Fibroblast of peridontal ligament (primary cell): Measurements from ENCODE around the gene CDC37L1.
A peak's percentile ranks its signal among the peaks of the same experiment; 100 is the strongest.

Experiments
- DNase-seq: peaks from one replicate; pipeline ENCODE4 v3.0.0-alpha.2; 2010; ENCODE audit errors: extremely low read depth

Gene CDC37L1

GRCh38 chr9:4714266-4715016 lies 35.1 kb downstream of the CDC37L1 start:
- no peak for DNase-seq

- DNase-seq: no peak
These were observed 36.8 kb downstream of the CDC37L1 start for GRCh38 chr9:4716163-4716562.

- no peak for DNase-seq
These were observed 38.4 kb downstream of the CDC37L1 start for GRCh38 chr9:4717815-4718214.

GRCh38 chr9:4718911-4719310 lies 39.5 kb downstream of the CDC37L1 start:
- DNase-seq: no peak

GRCh38 chr9:4721736-4722135 lies 42.4 kb downstream of the CDC37L1 start:
- no peak for DNase-seq

- no peak for DNase-seq
These were observed 46.5 kb downstream of the CDC37L1 start for GRCh38 chr9:4725706-4726442.

- DNase-seq: no peak
These were observed 48.2 kb downstream of the CDC37L1 start for GRCh38 chr9:4727593-4727992.

- no peak for DNase-seq
These were observed 53.5 kb downstream of the CDC37L1 start for GRCh38 chr9:4732890-4733289.

- no peak for DNase-seq
These were observed 54.8 kb downstream of the CDC37L1 start for GRCh38 chr9:4734150-4734549.

- DNase-seq: peak; percentile 30
These were observed 59.7 kb downstream of the CDC37L1 start for GRCh38 chr9:4738866-4739586.

GRCh38 chr9:4739587-4740387 lies 60.4 kb downstream of the CDC37L1 start:
- peak; percentile 50 for DNase-seq

- DNase-seq: no peak
These were observed 60.9 kb downstream of the CDC37L1 start for GRCh38 chr9:4740388-4740637.

- DNase-seq: peak; percentile 73
These were observed 61.4 kb downstream of the CDC37L1 start, which contains the start of gene AK3 for GRCh38 chr9:4740638-4741364. Gene AK3 (minus strand): TSS chr9:4741202. CDS start chr9:4741087, 115 bp downstream.

GRCh38 chr9:4741365-4742089 lies 62.2 kb downstream of the CDC37L1 start:
- peak; percentile 22 for DNase-seq

- DNase-seq: no peak
These were observed 62.9 kb downstream of the CDC37L1 start for GRCh38 chr9:4742246-4742645.

- DNase-seq: peak; percentile 29
These were observed 63.9 kb downstream of the CDC37L1 start for GRCh38 chr9:4743131-4743875.

- no peak for DNase-seq
These were observed 67.1 kb downstream of the CDC37L1 start for GRCh38 chr9:4746278-4747030.

- no peak for DNase-seq
These were observed 69.2 kb downstream of the CDC37L1 start for GRCh38 chr9:4748612-4749011.

GRCh38 chr9:4750023-4750673 lies 70.8 kb downstream of the CDC37L1 start:
- peak; percentile 69 for DNase-seq
